Small intestine (tissue), 7 donors: ENCODE data around the gene MSX1. TPM values are rescaled to one million over a fixed set of nuclear protein-coding genes. Genes with fewer than 3 reads are reported as not detected.
A peak's percentile ranks its signal among the peaks of the same experiment; 100 is the strongest.
"Not testable (repeated sequence)": the region's sequence is repeated elsewhere in the genome, so short reads cannot be mapped to it uniquely, and the experiment has no call there.

Experiments used
- DNase-seq, 2 donors: peaks; one replicate each; pipeline versions ENCODE4 v3.0.0 to v3.0.0-alpha.2; 2013
- FAIRE-seq: peaks from 2 replicates; lab custom pipeline; 2012; peaks lifted over from hg19 to GRCh38; lab: Jason Lieb, UNC
- H3K27ac ChIP-seq, 3 donors: one replicate each; pipeline ENCODE4 v1.5.1; 2013; ENCODE audit warnings: low read length in 2 of 3, mild to moderate bottlenecking in 2 of 3, control low read depth in 1 of 3, inconsistent platforms in 1 of 3, low read depth in 1 of 3, moderate library complexity in 1 of 3
- H3K27me3 ChIP-seq, 3 donors: one replicate each; pipeline ENCODE4 v1.6.1; 2013; ENCODE audit warnings: low read length in 3 of 3, inconsistent platforms in 1 of 3; ENCODE audit not compliant: control insufficient read depth in 3 of 3, insufficient read depth in 3 of 3
- H3K36me3 ChIP-seq, 3 donors: one replicate each; pipeline ENCODE4 v1.6.1; 2013; ENCODE audit warnings: low read length in 3 of 3, inconsistent platforms in 1 of 3, low read depth in 1 of 3, mild to moderate bottlenecking in 1 of 3, moderate library complexity in 1 of 3; ENCODE audit not compliant: control insufficient read depth in 3 of 3, insufficient read depth in 2 of 3
- H3K4me1 ChIP-seq, 3 donors: one replicate each; pipeline ENCODE4 v1.6.1; 2013; ENCODE audit warnings: low read length in 2 of 3, inconsistent platforms in 1 of 3, low read depth in 1 of 3, mild to moderate bottlenecking in 1 of 3, moderate library complexity in 1 of 3; ENCODE audit not compliant: control insufficient read depth in 3 of 3, insufficient read depth in 2 of 3
- H3K4me3 ChIP-seq, 3 donors: one replicate each; pipeline ENCODE4 v1.5.1; 2013; ENCODE audit warnings: low read length in 3 of 3, control low read depth in 1 of 3, inconsistent platforms in 1 of 3, low read depth in 1 of 3, mild to moderate bottlenecking in 1 of 3, moderate library complexity in 1 of 3
- H3K9me3 ChIP-seq, 2 donors: one replicate each; pipeline ENCODE4 v1.6.1; 2013; ENCODE audit warnings: low read depth in 1 of 2, low read length in 1 of 2; ENCODE audit not compliant: control insufficient read depth in 2 of 2, insufficient read depth in 1 of 2
- WGBS, 3 donors: extraction: QIAGEN DNeasy Blood & Tissue Kit; methylation state at CpG; one replicate each; pipeline ENCODE4 v1.1.7; 2013; 5-methylcytosine and 5-hydroxymethylcytosine counted together
- polyA plus RNA-seq, 4 donors: library from polyadenylated mRNA; stranded (reverse) in 3 of 4; unstranded in 1 of 4; fragments of 200-250 nt in 3 of 4; fragments of 120-200 nt in 1 of 4; gene quantifications; one replicate each; pipeline versions ENCODE4 v1.2.1 to v1.2.3, GENCODE V29; 2013
- donor health status: healthy with polysubstance abuse.
- donor health status: control.
- donor health status: control.
- donor health status: Bipolar disorder and iron deficiency.
- donor health status: healthy.

The MSX1 gene
- polyA plus RNA-seq, 4 donors: 0.67 to 4.3 TPM; not detected in 2

- Histone ChIP-seq H3K36me3 (no peaks in the 10 kb centered on the region), H3K4me1 (peaks cover 0 to 4% (median 0%) of the 10 kb centered on the region in 3 donors), H3K27ac (no peak overlapping the region), H3K4me3 (no peak overlapping the region), H3K27me3 (no peaks in the 10 kb centered on the region), H3K9me3 (peaks cover 0 to 26% of the 10 kb centered on the region in 2 donors)
- WGBS, 3 donors: 54 to 74% (median 57%) methylated on average over 3 of the region's 3 CpGs
- no peak for DNase-seq
- FAIRE-seq: no peak
Measured at GRCh38 chr4:4820739-4821138, 38.7 kb upstream of the MSX1 start.

- no peaks in the 10 kb centered on the region for H3K36me3 ChIP-seq
- peak overlapping the region in 1 of 3 donors; percentile 28 for H3K27ac ChIP-seq
- DNase-seq: peak; percentile 7 to 41
- peaks cover 0 to 4% (median 0%) of the 10 kb centered on the region in 3 donors for H3K4me1 ChIP-seq
- H3K4me3 ChIP-seq: no peak overlapping the region
- peaks cover 0 to 26% of the 10 kb centered on the region in 2 donors for H3K9me3 ChIP-seq
- no peak for FAIRE-seq
- H3K27me3 ChIP-seq: no peaks in the 10 kb centered on the region
Measured at GRCh38 chr4:4821577-4821976, 37.9 kb upstream of the MSX1 start.

DNA sequence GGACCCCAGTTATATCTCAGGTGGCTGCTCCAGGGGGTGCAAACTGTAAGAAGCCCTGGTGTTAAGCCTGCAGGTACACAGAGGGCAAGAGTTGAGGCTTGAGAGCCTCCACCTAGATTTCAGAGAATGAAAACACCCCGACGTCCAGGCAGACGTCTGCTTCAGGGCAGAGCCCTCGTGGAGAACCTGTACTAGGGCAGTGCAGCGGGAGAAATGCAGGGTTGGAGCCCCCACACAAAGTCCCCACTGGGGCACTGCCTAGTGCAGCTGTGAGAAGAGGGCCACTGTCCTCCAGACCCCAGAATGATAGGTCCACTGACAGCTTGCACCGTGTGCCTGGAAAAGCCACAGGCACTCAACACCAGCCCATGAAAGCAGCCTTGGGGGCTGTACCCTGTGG is 37.2 kb upstream of the MSX1 start:
- not testable (repeated sequence) for H3K27ac ChIP-seq, H3K4me3 ChIP-seq, H3K36me3 ChIP-seq, H3K27me3 ChIP-seq, DNase-seq, FAIRE-seq, H3K4me1 ChIP-seq
- 84 to 93% (median 92%) methylated on average over 6 of the region's 6 CpGs for WGBS, 3 donors
- peaks cover 0 to 26% of the 10 kb centered on the region in 2 donors for H3K9me3 ChIP-seq

- no peaks in the 10 kb centered on the region for H3K36me3 ChIP-seq
- peaks cover 0 to 4% (median 0%) of the 10 kb centered on the region in 3 donors for H3K4me1 ChIP-seq
- peaks cover 0 to 2% (median 0%) of the 10 kb centered on the region in 3 donors for H3K27me3 ChIP-seq
- no peak for DNase-seq
- WGBS, 3 donors: 76 to 85% (median 77%) methylated on average over 2 of the region's 2 CpGs
- peaks cover 0 to 26% of the 10 kb centered on the region in 2 donors for H3K9me3 ChIP-seq
- no peak for FAIRE-seq
- H3K4me3 ChIP-seq: no peak overlapping the region
- no peak overlapping the region for H3K27ac ChIP-seq
Measured at GRCh38 chr4:4823621-4824162, 35.8 kb upstream of the MSX1 start.

DNA sequence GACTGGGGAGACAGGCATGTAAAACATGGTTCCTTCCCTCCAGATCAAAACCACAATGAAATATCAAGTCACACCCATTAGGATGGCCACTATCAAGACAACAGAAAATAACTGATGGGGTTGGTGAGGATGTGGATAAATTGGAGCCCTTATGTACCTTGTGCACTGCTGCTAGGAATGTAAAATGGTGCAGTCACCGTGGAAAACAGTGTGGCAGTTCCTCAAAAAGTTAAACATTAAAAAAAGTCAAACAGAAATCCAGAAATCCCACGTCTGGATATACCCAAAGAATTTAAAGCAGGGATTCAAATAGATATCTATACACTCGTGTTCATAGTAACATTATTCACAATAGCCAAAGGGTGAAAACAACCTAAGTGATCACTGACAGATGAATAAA is 35.2 kb upstream of the MSX1 start:
- no peak for DNase-seq
- Histone ChIP-seq H3K27me3 (peaks cover 0 to 2% (median 0%) of the 10 kb centered on the region in 3 donors), H3K36me3 (no peaks in the 10 kb centered on the region), H3K9me3 (peaks cover 0 to 26% of the 10 kb centered on the region in 2 donors), H3K4me3 (no peak overlapping the region), H3K4me1 (peaks cover 0 to 4% (median 0%) of the 10 kb centered on the region in 3 donors), H3K27ac (no peak overlapping the region)
- 10 to 47% (median 15%) methylated on average over 3 of the region's 3 CpGs for WGBS, 3 donors
- FAIRE-seq: no peak

- no peak for FAIRE-seq
- Histone ChIP-seq H3K4me1 (peaks cover 0 to 4% (median 0%) of the 10 kb centered on the region in 3 donors), H3K36me3 (no peaks in the 10 kb centered on the region), H3K4me3 (no peak overlapping the region), H3K27ac (no peak overlapping the region), H3K27me3 (peaks cover 0 to 3% (median 2%) of the 10 kb centered on the region in 3 donors), H3K9me3 (peaks cover 0 to 26% of the 10 kb centered on the region in 2 donors)
- WGBS, 3 donors: 76 to 87% (median 79%) methylated on average over 7 of the region's 7 CpGs
- no peak for DNase-seq
Measured at GRCh38 chr4:4825431-4825830, 34.0 kb upstream of the MSX1 start.

- Histone ChIP-seq H3K27me3 (peaks cover 0 to 3% (median 2%) of the 10 kb centered on the region in 3 donors), H3K4me1 (no peaks in the 10 kb centered on the region), H3K36me3 (no peaks in the 10 kb centered on the region), H3K27ac (no peak overlapping the region), H3K4me3 (no peak overlapping the region), H3K9me3 (peaks cover 0 to 3% of the 10 kb centered on the region in 2 donors)
- DNase-seq: no peak
- 67 to 90% (median 87%) methylated on average over 2 of the region's 2 CpGs for WGBS, 3 donors
- no peak for FAIRE-seq
Measured at GRCh38 chr4:4829837-4830236, 29.6 kb upstream of the MSX1 start.

DNA sequence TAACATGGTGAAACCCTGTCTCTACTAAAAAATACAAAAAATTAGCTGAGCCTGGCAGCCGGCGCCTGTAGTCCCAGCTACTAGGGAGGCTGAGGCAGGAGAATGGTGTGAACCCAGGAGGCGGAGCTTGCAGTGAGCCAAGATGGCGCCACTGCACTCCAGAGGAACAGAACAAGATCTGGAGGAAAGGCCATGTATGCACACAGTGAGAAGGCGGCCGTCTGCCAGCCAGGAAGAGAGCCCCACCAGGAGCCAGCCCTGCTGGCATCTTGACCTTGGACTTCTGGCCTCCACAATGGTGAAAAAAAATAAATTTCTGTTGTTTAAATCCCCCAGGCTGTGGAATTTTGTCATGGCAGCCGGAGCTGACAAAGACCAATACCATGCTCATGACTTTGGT is 28.2 kb upstream of the MSX1 start:
- Histone ChIP-seq H3K27ac (no peak overlapping the region), H3K4me1 (no peaks in the 10 kb centered on the region), H3K27me3 (peaks cover 0 to 3% (median 2%) of the 10 kb centered on the region in 3 donors), H3K4me3 (no peak overlapping the region), H3K9me3 (no peaks in the 10 kb centered on the region), H3K36me3 (no peaks in the 10 kb centered on the region)
- WGBS, 3 donors: 89 to 90% (median 89%) methylated on average over 7 of the region's 7 CpGs
- no peak for DNase-seq
- no peak for FAIRE-seq

GRCh38 chr4:4831825-4832224 is 27.6 kb upstream of the MSX1 start:
- Histone ChIP-seq H3K27me3 (peaks cover 0 to 3% (median 2%) of the 10 kb centered on the region in 3 donors), H3K4me1 (no peaks in the 10 kb centered on the region), H3K36me3 (no peaks in the 10 kb centered on the region), H3K27ac (no peak overlapping the region), H3K9me3 (no peaks in the 10 kb centered on the region), H3K4me3 (no peak overlapping the region)
- DNase-seq (no peak), FAIRE-seq (no peak)
- 76 to 89% (median 87%) methylated on average over 6 of the region's 6 CpGs for WGBS, 3 donors
